IMR-90 (cell line): Measurements from ENCODE around the gene SAP30BP. TPM values are rescaled to one million over a fixed set of nuclear protein-coding genes. Genes with fewer than 3 reads are reported as not detected.

Experiments used
- ATAC-seq: fragments of 200-7000 bp; cut with Tn5 transposase; 2 replicates; pipeline ENCODE4 v1.9.1; 2020; ENCODE audit warnings: low read depth, mild to moderate bottlenecking, moderate library complexity
- BruUV-seq: library from RNA; stranded (reverse); fragments of 400-500 nt; replicated peaks from 2 replicates; lab custom pipeline; 2021; lab: Mats Ljungman, UMichigan
- CTCF ChIA-PET: fragments of 300-600 bp; formaldehyde crosslinking; extraction: SDS; loops from one replicate; lab custom pipeline; 2021; ENCODE audit warnings: antibody characterized with exemption; lab: Yijun Ruan, JAX
- POLR2A ChIA-PET: fragments of 300-600 bp; sonication (Branson Sonifier 250); formaldehyde crosslinking; loops from one replicate; lab custom pipeline; 2022; ENCODE audit warnings: antibody characterized with exemption; ENCODE audit not compliant: unreplicated experiment; lab: Charles Lee
- DNase-seq: peaks from one replicate; pipeline ENCODE4 v3.0.0; 2013
- H2AFZ ChIP-seq: replicated peaks from 2 replicates; pipeline ENCODE3; 2013; ENCODE audit warnings: low read length, mild to moderate bottlenecking; ENCODE audit not compliant: poor library complexity
- H2AK5ac ChIP-seq: 2 replicates; pipeline ENCODE4 v1.6.1; 2013; ENCODE audit warnings: low read depth, low read length, inconsistent platforms
- H2AK9ac ChIP-seq: replicated peaks from 2 replicates; pipeline ENCODE3; 2013; ENCODE audit warnings: mild to moderate bottlenecking, low read depth, low read length, moderate library complexity; ENCODE audit not compliant: poor library complexity
- H2BK120ac ChIP-seq: 2 replicates; pipeline ENCODE4 v1.6.1; 2013; ENCODE audit warnings: low read depth, low read length, inconsistent platforms
- H2BK15ac ChIP-seq: 3 replicates; pipeline ENCODE4 v1.6.1; 2013; ENCODE audit warnings: low read depth, low read length, inconsistent platforms
- H2BK20ac ChIP-seq: 2 replicates; pipeline ENCODE4 v1.6.1; 2013; ENCODE audit warnings: low read depth, mild to moderate bottlenecking, inconsistent platforms, low read length, moderate library complexity
- H2BK5ac ChIP-seq: 2 replicates; pipeline ENCODE4 v1.6.1; 2013; ENCODE audit warnings: mild to moderate bottlenecking, low read depth, low read length, inconsistent platforms; ENCODE audit not compliant: poor library complexity, severe bottlenecking
- H3K14ac ChIP-seq: replicated peaks from 2 replicates; pipeline ENCODE4 v1.6.1; 2013; ENCODE audit warnings: low read depth, low read length, inconsistent platforms
- H3K18ac ChIP-seq: 2 replicates; pipeline ENCODE4 v1.6.1; 2013; ENCODE audit warnings: low read depth, low read length, control low read depth
- H3K23ac ChIP-seq: 2 replicates; pipeline ENCODE4 v1.6.1; 2013; ENCODE audit warnings: low read depth, low read length, inconsistent platforms
- H3K27ac ChIP-seq: 2 replicates; pipeline ENCODE4 v1.5.1; 2013; ENCODE audit warnings: mild to moderate bottlenecking, control low read depth, low read length; ENCODE audit not compliant: insufficient read depth
- H3K27me3 ChIP-seq: 2 replicates; pipeline ENCODE4 v1.6.1; 2013; ENCODE audit warnings: low read length; ENCODE audit not compliant: control insufficient read depth, insufficient read depth
- H3K36me3 ChIP-seq: 2 replicates; pipeline ENCODE4 v1.6.1; 2013; ENCODE audit warnings: low read length, mixed read lengths; ENCODE audit not compliant: control insufficient read depth, insufficient read depth
- H3K4ac ChIP-seq: 2 replicates; pipeline ENCODE4 v1.6.1; 2013; ENCODE audit warnings: low read depth, low read length, inconsistent platforms
- H3K4me1 ChIP-seq: 2 replicates; pipeline ENCODE4 v1.6.1; 2013; ENCODE audit warnings: low read length, mixed read lengths; ENCODE audit not compliant: control insufficient read depth, insufficient read depth
- H3K4me2 ChIP-seq: 2 replicates; pipeline ENCODE4 v1.6.1; 2013; ENCODE audit warnings: low read depth, mild to moderate bottlenecking, control low read depth, low read length, moderate library complexity
- H3K4me3 ChIP-seq: 2 replicates; pipeline ENCODE4 v1.5.1; 2013; ENCODE audit warnings: low read depth, mild to moderate bottlenecking, control low read depth, low read length, moderate library complexity; ENCODE audit not compliant: insufficient read depth
- H3K56ac ChIP-seq: 2 replicates; pipeline ENCODE4 v1.6.1; 2013; ENCODE audit warnings: low read length, inconsistent platforms; ENCODE audit not compliant: insufficient read depth; ENCODE audit errors: extremely low read depth
- H3K79me1 ChIP-seq, 2 experiments: 2 replicates each; pipeline ENCODE4 v1.6.1; 2013; ENCODE audit warnings: low read length in 2 of 2, inconsistent platforms in 1 of 2, low read depth in 1 of 2
- H3K9ac ChIP-seq: 2 replicates; pipeline ENCODE4 v1.6.1; 2013; ENCODE audit warnings: low read depth, low read length, control low read depth
- H3K9me1 ChIP-seq: 2 replicates; pipeline ENCODE4 v1.6.1; 2013; ENCODE audit warnings: low read length, inconsistent platforms; ENCODE audit not compliant: insufficient read depth
- H3K9me3 ChIP-seq: 2 replicates; pipeline ENCODE4 v1.6.1; 2013; ENCODE audit warnings: low read length; ENCODE audit not compliant: control insufficient read depth, insufficient read depth
- H4K20me1 ChIP-seq: 2 replicates; pipeline ENCODE4 v1.6.1; 2013; ENCODE audit warnings: low read length, inconsistent platforms; ENCODE audit not compliant: insufficient read depth
- H4K5ac ChIP-seq: 2 replicates; pipeline ENCODE4 v1.6.1; 2013; ENCODE audit warnings: mild to moderate bottlenecking, low read depth, low read length, control low read depth
- H4K8ac ChIP-seq, 2 experiments: 2 replicates each; pipeline ENCODE4 v1.6.1; 2013; ENCODE audit warnings: low read depth in 2 of 2, low read length in 2 of 2, control low read depth in 1 of 2, inconsistent platforms in 1 of 2
- H4K91ac ChIP-seq: 2 replicates; pipeline ENCODE4 v1.6.1; 2013; ENCODE audit warnings: low read depth, low read length, inconsistent platforms; ENCODE audit not compliant: insufficient read depth
- CHD1 ChIP-seq: IDR thresholded peaks from 2 replicates; pipeline ENCODE4 v1.6.1; 2012; ENCODE audit warnings: low read depth, low read length, improper control_type of control experiment
- CTCF ChIP-seq: conservative IDR thresholded peaks from 2 replicates; pipeline ENCODE4 v1.5.1; 2012; ENCODE audit warnings: mild to moderate bottlenecking, low read depth, low read length, improper control_type of control experiment
- ELK1 ChIP-seq: fragments of 150-350 bp; IDR thresholded peaks from 2 replicates; pipeline ENCODE4 v1.6.1; 2016; ENCODE audit warnings: low read depth, mild to moderate bottlenecking, low read length, moderate library complexity, borderline replicate concordance
- FOS ChIP-seq: fragments of 150-350 bp; IDR thresholded peaks from 2 replicates; pipeline ENCODE4 v1.6.1; 2016; ENCODE audit warnings: low read depth, low read length
- MAFK ChIP-seq: IDR thresholded peaks from 2 replicates; pipeline ENCODE4 v1.6.1; 2012; ENCODE audit warnings: low read depth, low read length, improper control_type of control experiment
- NFE2L2 ChIP-seq: fragments of 150-350 bp; IDR thresholded peaks from 2 replicates; pipeline ENCODE4 v1.6.1; 2016; ENCODE audit warnings: low read depth, mild to moderate bottlenecking, low read length
- POLR2A ChIP-seq: IDR thresholded peaks from 2 replicates; pipeline ENCODE4 v1.6.1; 2012; ENCODE audit warnings: mild to moderate bottlenecking, low read depth, low read length
- RAD21 ChIP-seq: IDR thresholded peaks from 2 replicates; pipeline ENCODE4 v1.6.1; 2012; ENCODE audit warnings: low read length, improper control_type of control experiment
- SMC3 ChIP-seq: fragments of 150-350 bp; IDR thresholded peaks from 2 replicates; pipeline ENCODE4 v1.6.1; 2016; ENCODE audit warnings: low read depth, mild to moderate bottlenecking, antibody characterized with exemption, low read length, moderate library complexity
- USF2 ChIP-seq: fragments of 150-350 bp; IDR thresholded peaks from 2 replicates; pipeline ENCODE4 v1.6.1; 2017; ENCODE audit warnings: mild to moderate bottlenecking, antibody characterized with exemption, low read length, low read depth
- WGBS, 2 experiments: methylation state at CpG; one replicate each; pipeline versions ENCODE4 v1.1.5 to v1.1.7; 2013; ENCODE audit warnings: missing lambda C conversion rate in 2 of 2; ENCODE audit not compliant: insufficient read length in 1 of 2; ENCODE audit errors: extremely low coverage in 2 of 2; 5-methylcytosine and 5-hydroxymethylcytosine counted together
- dilution Hi-C: fragments of 300-500 bp; cut with HindIII; formaldehyde crosslinking; loops from one replicate; pipeline ENCODE4 v1.14.3; 2018; ENCODE audit warnings: low sequenced_read_pairs; ENCODE audit not compliant: unreplicated experiment
- in situ Hi-C: fragments of 300-500 bp; cut with MboI; formaldehyde crosslinking; loops from 3 replicates; pipeline ENCODE4 v1.14.3; 2019; ENCODE audit warnings: low sequenced_read_pairs, inconsistent platforms, mixed read lengths
- intact Hi-C: fragments of 100-400 bp; cut with micrococcal nuclease; formaldehyde crosslinking; loops from 2 replicates; pipeline ENCODE4 v1.10.0; 2022
- polyA plus RNA-seq, 3 experiments: library from polyadenylated mRNA; depleted of rRNA; stranded (reverse); fragments of >200 nt; gene quantifications; 2 replicates each; pipeline ENCODE4 v1.2.3, GENCODE V29; 2012; ENCODE audit warnings: low replicate concordance in 1 of 3
- total RNA-seq: library from RNA; depleted of rRNA; stranded (reverse); fragments of >200 nt; gene quantifications from 2 replicates; pipeline ENCODE4 v1.2.3, GENCODE V29; 2012

SAP30BP gene
- total and polyA plus RNA-seq, 2 of the 4 experiments (the other 2 are of a cell fraction), result 70.4 to 139 TPM

- Histone ChIP-seq H4K5ac (no peak overlapping the region), H3K9me3 (no peaks in the 10 kb centered on the region), H3K4ac (no peak overlapping the region), H4K20me1 (no peaks in the 10 kb centered on the region), H3K56ac (no peak overlapping the region), H2BK20ac (no peak overlapping the region), H3K9me1 (no peaks in the 10 kb centered on the region), H3K9ac (no peak overlapping the region), H3K27ac (no peak overlapping the region), H3K27me3 (no peaks in the 10 kb centered on the region), H2BK120ac (no peak overlapping the region), H3K4me3 (no peak overlapping the region), H3K4me1 (no peaks in the 10 kb centered on the region), H4K8ac (0 out of 4 replicates have a peak overlapping the region, but pooled peaks of 1 of the 2 experiments have one; percentile 44), H3K4me2 (no peak overlapping the region), H2BK5ac (no peak overlapping the region), H2AK5ac (no peak overlapping the region), H3K23ac (no peak overlapping the region), H3K14ac (no peak overlapping the region), H2AFZ (peak overlapping the region; percentile 74), H3K18ac (no peak overlapping the region), H4K91ac (no peak overlapping the region), H3K36me3 (peaks cover 40% of the 10 kb centered on the region), H2BK15ac (no peak overlapping the region), H2AK9ac (peak overlapping the region; percentile 37), H3K79me1 (no peaks in the 10 kb centered on the region)
- CTCF ChIA-PET, result interaction anchor here (0.6 to 1.6 kb wide), 3 partner anchors 19 to 97 kb away, joined by 3 to 12 read pairs (median 4); no protein-coding TSS in a partner anchor
- TF ChIP-seq USF2 (no peak), CHD1 (no peak), NFE2L2 (no peak), SMC3 (peak; percentile 27; the same call in 1 of the 2 replicates), MAFK (no peak), ELK1 (no peak), RAD21 (peak; percentile 53), FOS (no peak), POLR2A (no peak), CTCF (peak; percentile 62)
- intact Hi-C loops, result no loop called here
- POLR2A ChIA-PET, result no interaction called here
- no TSS peak for BruUV-seq
- ATAC-seq (peak; percentile 89), DNase-seq (peak; percentile 27)
- in situ Hi-C loops, result no loop called here
- WGBS, 2 experiments, result no CpG with 5 or more reads among the region's 6 CpGs
- dilution Hi-C loops, result no loop called here
These were observed 14.1 kb upstream of the SAP30BP start for GRCh38 chr17:75652934-75653549.
